ENCODE results near the gene AMD1. TPM values are rescaled to one million over a fixed set of nuclear protein-coding genes. Genes with fewer than 3 reads are reported as not detected.

Gene AMD1
- total and polyA plus RNA-seq, 9 of the 15 experiments (the other 6 are each of a cell fraction or from before 2014, with no cell fraction given), result 60.0 to 151 (median 85.6) TPM

GRCh38 chr6:110876170-110876773 is 1.7 kb downstream of the AMD1 start:
- intact Hi-C loops (cut with micrococcal nuclease) (loop anchor here (5.0 kb wide), 3 partner anchors 81 to 124 kb away; partner anchors contain the start of gene GTF3C6), in situ Hi-C loops (cut with MboI) (no loop called here)
- BruUV-seq (replicated peaks), result no TSS peak
- ATAC-seq (peak; percentile 83), FAIRE-seq (peak; percentile 85), DNase-seq (ENCODE audit: extremely low read depth in 1 of 4, low spot score in 3 of 4) (peak; percentile 72 to 90 (median 81))
- peak overlapping the region; percentile 90 for H3K4me2 ChIP-seq (ENCODE audit: insufficient read depth, low read length)
- peak overlapping the region; percentile 92 to 99 for H3K9ac ChIP-seq (ENCODE audit: insufficient read depth in 1 of 2, low read depth in 2 of 2, low read length in 2 of 2)
- peaks cover 52% of the 10 kb centered on the region for H4K20me1 ChIP-seq (replicated peaks; ENCODE audit: control insufficient read depth, insufficient read depth, low read length)
- no peaks in the 10 kb centered on the region for H3K9me3 ChIP-seq (replicated peaks; ENCODE audit: control insufficient read depth, insufficient read depth, low read depth, low read length)
- H3K27me3 ChIP-seq (ENCODE audit: control insufficient read depth in 2 of 2, insufficient read depth in 2 of 2, low read length in 2 of 2), result no peaks in the 10 kb centered on the region
- H3K36me3 ChIP-seq (ENCODE audit: control insufficient read depth, insufficient read depth, low read length), result peaks cover 32% of the 10 kb centered on the region; the same call in 2 of the 3 replicates
- peak overlapping the region; percentile 84 for H3K4me3 ChIP-seq
- no peak overlapping the region for H2AFZ ChIP-seq (ENCODE audit: low read depth, low read length)
- CTCF ChIA-PET (ENCODE audit: low intra/inter-chr PET ratio), result no interaction called here
- POLR2A ChIA-PET, result interaction anchor here (0.5 to 7.2 kb wide), 51 partner anchors 10 to 1098 kb away, joined by 3 to 125 read pairs (median 4); partner anchors contain the start of genes CDK19, GTF3C6 and RPF2
- H3K4me1 ChIP-seq (replicated peaks in 1 of 2; ENCODE audit: control insufficient read depth in 2 of 2, insufficient read depth in 2 of 2, low read length in 2 of 2), result peaks cover 30 to 33% of the 10 kb centered on the region in 2 experiments; a peak in 4 of 5 replicates
- peaks cover 81% of the 10 kb centered on the region for H3K79me2 ChIP-seq (ENCODE audit: control insufficient read depth, insufficient read depth, low read length)
- peak overlapping the region; percentile 90 for H3K27ac ChIP-seq (ENCODE audit: extremely low read depth, low read depth, low read length)
- whole genome bisulfite sequencing (ENCODE audit: insufficient coverage, low coverage, missing lambda C conversion rate), result 1% methylated on average over 26 of the region's 29 CpGs
- H3K9me1 ChIP-seq (ENCODE audit: control insufficient read depth, insufficient read depth, low read length), result no peaks in the 10 kb centered on the region
- TF ChIP-seq PRPF4 (IDR thresholded peaks at IDR 0.05; ENCODE audit: insufficient read depth, low read depth, low read length, poor library complexity, severe bottlenecking) (peak; percentile 88), MEIS2 (IDR thresholded peaks at IDR 0.05; ENCODE audit: partially characterized antibody) (peak; percentile 3), E2F3 (CRISPR knock-in tag; IDR thresholded peaks at IDR 0.05) (no peak), NKRF (IDR thresholded peaks at IDR 0.05; ENCODE audit: borderline replicate concordance) (peak; percentile 79), ZNF655 (CRISPR knock-in tag; IDR thresholded peaks at IDR 0.05) (no peak), TAF1 (IDR thresholded peaks at IDR 0.05; ENCODE audit: control insufficient read depth, extremely low read depth, insufficient read depth, low read length, severe bottlenecking) (peak; percentile 81), FOXA1 (IDR thresholded peaks at IDR 0.05; ENCODE audit: borderline replicate concordance) (no peak), TEAD1 (CRISPR knock-in tag; IDR thresholded peaks at IDR 0.05) (no peak; a peak in 1 of 4 replicates), KAT2B (IDR thresholded peaks at IDR 0.05; ENCODE audit: low read depth, low read length) (no peak), LEF1 (IDR thresholded peaks at IDR 0.05) (peak; percentile 41; the same call in 1 of the 2 replicates), ZBTB17 (CRISPR knock-in tag; IDR thresholded peaks at IDR 0.05) (0 out of 2 replicates have a peak, but pooled peaks have one; percentile 51), KDM5B (IDR thresholded peaks at IDR 0.05; ENCODE audit: insufficient replicate concordance, low read depth, low read length) (peak; percentile 68), SAP30 (IDR thresholded peaks at IDR 0.05; ENCODE audit: borderline replicate concordance, insufficient read depth, low read depth, low read length, poor library complexity, severe bottlenecking) (peak; percentile 40), MLX (CRISPR knock-in tag; conservative IDR thresholded peaks at IDR 0.05) (0 out of 4 replicates have a peak, but pooled peaks of 1 of the 2 experiments have one; percentile 52), ELF1 (tag; IDR thresholded peaks at IDR 0.05) (peak; percentile 52; the same call in 1 of the 2 replicates), HSF4 (CRISPR knock-in tag; IDR thresholded peaks at IDR 0.05; ENCODE audit: borderline replicate concordance) (no peak), POLR2A (conservative IDR thresholded peaks at IDR 0.05) (peak; percentile 87), ZNF778 (CRISPR knock-in tag; IDR thresholded peaks at IDR 0.05) (no peak)
